PC-3 (cell line): ENCODE results near the gene PLXNA2.

Source experiments
- CTCF ChIP-seq: fragments of 300-600 bp; sonication (generic); conservative IDR thresholded peaks from 2 replicates; pipeline ENCODE4 v1.5.1; 2017; ENCODE audit warnings: antibody characterized with exemption, low read depth, mild to moderate bottlenecking, low read length
- EZH2phosphoT487 ChIP-seq: fragments of 300-600 bp; sonication (generic); IDR thresholded peaks from 2 replicates; pipeline ENCODE4 v1.6.1; 2018; ENCODE audit warnings: mild to moderate bottlenecking, antibody characterized with exemption, low read length, borderline replicate concordance

GRCh38 chr1:208257351-208257750, 13.2 kb upstream of the PLXNA2 start:
- TF ChIP-seq CTCF: no peak
- no peak for TF ChIP-seq EZH2phosphoT487
